ENCODE data around the gene CCDC34.

GRCh38 chr11:27395556-27396258 lies 32.7 kb upstream of the CCDC34 start:
- TF ChIP-seq CTCF (IDR thresholded peaks at IDR 0.05) = no peak
- no peak for TF ChIP-seq POLR2A (IDR thresholded peaks at IDR 0.05)

All from esophagus squamous epithelium (tissue), 4 donors.